Raji (cell line): ENCODE measurements around the gene CLNK.

ENCODE experiments used
- POLR2A ChIP-seq: IDR thresholded peaks from 2 replicates; pipeline ENCODE4 v1.6.1; 2011; ENCODE audit warnings: low read depth, low read length, control low read depth; ENCODE audit not compliant: insufficient read depth

The CLNK gene

DNA sequence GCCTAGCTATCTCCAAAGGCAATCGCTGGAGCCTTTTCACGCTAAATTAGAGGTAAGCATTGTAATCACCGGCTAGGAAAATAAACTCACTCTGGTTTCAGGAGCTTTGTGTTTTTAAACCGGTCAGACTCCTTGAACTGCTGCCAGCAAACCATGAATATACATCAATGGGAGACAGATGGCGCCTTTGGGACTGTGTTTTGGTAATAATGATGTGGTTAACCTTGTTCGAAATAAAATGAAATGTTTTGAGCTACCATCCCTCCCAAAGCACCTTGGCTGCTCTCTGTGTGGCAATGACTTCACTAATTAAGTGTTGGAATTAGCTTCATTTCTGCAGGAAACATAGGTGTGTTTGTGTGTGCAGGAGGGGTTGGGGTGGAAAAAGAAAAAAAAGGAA is 65.3 kb downstream of the CLNK start:
- TF ChIP-seq POLR2A, result no peak

DNA sequence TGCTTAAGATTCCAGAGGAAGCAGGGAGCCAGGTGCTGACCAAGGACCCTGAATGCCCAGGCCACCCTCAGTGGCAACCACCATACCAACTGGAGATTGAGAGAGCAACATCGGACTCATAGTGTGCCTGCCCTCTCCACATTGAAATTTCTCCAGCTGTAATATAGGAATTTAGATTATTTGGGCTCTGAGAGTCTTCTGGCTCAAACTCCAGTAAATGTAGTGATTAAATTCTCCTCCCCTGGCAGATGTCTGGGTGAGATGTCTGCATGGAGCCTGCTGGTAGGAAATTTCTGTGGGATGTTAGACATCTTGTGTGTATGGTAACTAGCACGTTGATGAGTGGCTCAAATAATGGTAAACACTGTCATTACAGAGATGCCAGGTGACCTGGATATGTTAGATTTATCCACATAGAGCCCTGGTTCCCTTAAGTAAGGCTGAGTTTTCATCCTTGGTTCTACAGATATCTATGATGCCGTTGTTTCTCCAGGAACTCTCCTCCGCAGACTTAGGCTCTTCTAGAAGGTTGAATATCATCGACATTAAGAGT is 70.6 kb downstream of the CLNK start:
- TF ChIP-seq POLR2A, result no peak

DNA sequence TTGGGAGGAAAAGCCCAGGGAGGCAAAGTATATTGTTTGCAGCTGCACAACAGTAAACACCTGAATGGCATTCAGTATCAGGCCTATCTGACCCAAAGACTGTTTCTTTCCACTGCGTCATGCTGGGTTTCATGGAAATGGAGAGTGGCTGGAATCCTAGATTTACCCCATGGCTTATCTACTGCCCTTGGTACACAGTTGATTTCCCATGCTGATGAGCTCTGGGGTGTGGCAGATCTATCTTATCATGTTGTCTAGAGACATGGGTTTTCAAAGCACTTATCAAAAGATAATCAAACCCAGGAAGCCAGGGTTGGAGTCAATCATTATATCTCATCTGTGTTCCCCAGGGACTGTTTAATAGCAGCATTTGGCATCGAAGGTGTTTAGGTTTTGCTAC is 72.1 kb downstream of the CLNK start:
- TF ChIP-seq POLR2A, result no peak

- TF ChIP-seq POLR2A, result no peak
Observed at GRCh38 chr4:10611673-10612072, 72.9 kb downstream of the CLNK start.

DNA sequence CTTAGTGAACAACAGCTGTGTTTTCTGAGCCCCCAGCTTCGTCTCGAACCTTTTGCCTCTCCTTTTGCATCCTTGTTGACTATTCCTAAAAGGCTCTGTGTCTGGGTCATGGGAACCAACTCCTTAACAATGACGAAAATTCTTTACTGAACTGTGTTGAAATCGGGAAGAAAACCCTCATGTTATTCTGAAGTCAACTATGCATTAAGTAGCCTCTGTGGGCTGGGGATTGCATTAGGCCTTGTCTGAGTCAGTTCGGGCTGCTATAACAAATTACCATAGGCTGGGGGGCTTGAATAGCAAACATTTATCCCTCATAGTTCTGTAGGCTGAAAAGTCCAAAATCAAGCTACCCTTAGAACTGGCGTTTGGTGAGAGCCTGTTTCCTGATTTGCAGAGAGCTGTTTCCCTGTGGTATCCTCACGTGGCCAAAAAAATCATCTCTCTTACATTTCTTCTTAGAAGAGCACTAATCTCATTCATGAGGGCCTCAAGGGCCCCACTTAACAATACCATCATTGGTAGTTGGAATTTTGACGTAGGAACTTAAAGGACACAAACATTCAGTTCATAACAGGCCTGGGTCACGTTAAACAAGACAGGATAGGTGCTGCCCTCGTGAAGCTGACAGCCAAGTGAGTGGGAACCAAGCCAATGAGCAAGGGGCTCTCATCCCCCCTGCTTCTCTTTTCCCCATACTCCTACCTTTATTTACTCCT is 75.9 kb downstream of the CLNK start:
- TF ChIP-seq POLR2A, result no peak

GRCh38 chr4:10607206-10607605 is 77.4 kb downstream of the CLNK start:
- no peak for TF ChIP-seq POLR2A

DNA sequence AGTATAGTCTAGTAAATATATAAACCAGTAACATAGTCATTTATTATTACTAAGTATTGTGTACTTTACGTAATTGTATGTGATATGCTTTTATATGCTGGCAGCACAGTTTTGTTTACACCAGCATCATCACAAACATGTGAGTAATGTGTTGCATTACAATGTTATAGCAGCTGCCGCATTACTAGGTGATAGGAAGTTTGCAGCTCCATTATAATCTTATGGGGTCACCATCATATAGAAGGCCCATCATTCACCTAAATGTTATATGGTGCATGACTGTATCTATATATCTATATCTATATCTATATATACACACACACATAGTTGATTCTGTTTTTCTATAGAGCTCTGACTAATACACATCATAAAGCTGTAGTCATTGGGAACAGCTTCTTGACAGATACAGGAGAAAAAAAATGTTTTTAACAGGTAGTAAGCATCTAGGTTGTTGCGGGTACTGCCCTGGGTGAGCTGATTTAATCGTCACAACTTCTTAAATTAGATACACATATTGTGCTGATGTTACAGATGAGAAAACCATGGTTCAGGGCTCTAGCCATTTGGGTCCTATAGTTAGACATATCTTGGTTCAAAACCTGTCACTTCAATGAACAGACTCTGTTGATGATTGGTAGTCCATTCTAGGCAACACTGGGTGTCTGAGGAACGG is 77.9 kb downstream of the CLNK start:
- no peak for TF ChIP-seq POLR2A

DNA sequence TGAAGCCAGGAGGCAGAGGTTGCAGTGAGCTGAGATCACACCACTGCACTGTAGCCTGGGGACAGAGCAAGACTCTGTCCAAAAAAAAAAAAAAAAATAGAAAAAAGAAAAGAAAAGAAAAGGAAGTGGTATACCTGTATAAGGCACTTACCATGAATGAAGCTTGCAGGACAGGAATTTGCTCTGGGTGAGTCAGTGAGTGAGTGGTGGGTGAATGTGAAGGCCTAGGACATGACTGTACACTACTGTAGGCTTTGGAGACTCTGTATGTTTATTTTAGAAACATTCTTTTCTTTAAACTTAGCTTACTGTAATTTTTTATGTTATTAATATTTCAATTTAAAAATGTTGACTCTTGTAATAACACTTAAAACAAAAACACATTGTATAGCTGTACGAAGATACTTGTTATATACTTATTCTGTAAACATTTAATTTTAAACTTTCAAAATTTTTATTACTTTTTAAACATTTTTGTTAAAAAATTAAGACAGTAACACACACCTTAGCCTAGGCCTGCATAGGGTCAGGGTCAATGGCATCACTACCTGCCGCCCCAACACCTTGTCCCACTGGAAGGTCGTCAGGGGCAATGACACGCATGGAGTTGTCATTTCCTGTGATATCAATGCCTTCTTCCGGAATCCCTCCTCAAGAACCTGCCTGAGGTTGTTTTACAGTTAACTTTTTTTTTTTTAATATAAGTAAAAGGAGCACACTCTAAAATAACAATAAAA is 78.7 kb downstream of the CLNK start:
- TF ChIP-seq POLR2A, result no peak

GRCh38 chr4:10605031-10605430 is 79.5 kb downstream of the CLNK start:
- no peak for TF ChIP-seq POLR2A

- TF ChIP-seq POLR2A, result no peak
Observed at GRCh38 chr4:10599574-10599973, 85.0 kb downstream of the CLNK start.

DNA sequence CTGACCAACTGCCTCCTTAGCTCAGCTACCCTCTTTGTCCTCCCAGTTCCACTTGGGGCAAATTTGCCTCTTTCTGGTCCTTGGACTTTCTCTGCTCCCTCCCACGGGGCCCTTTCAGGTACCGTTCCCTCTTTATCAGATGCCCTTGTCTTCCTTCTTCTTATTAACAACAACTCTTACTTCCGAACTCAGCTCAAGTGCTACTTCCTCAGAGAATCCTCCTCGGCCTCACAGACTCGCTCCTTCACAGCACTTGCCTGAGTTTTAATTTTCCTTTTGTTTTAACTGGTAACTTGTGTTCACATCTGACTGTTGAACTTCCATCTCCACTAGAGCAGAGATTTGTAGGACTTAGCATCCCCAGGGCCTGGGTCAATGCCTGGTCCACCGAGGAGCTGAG is 85.7 kb downstream of the CLNK start:
- no peak for TF ChIP-seq POLR2A

- no peak for TF ChIP-seq POLR2A
Observed at GRCh38 chr4:10596586-10597290, 87.8 kb downstream of the CLNK start.

GRCh38 chr4:10593130-10593529 is 91.4 kb downstream of the CLNK start:
- no peak for TF ChIP-seq POLR2A

GRCh38 chr4:10590896-10591295 is 93.7 kb downstream of the CLNK start:
- no peak for TF ChIP-seq POLR2A

GRCh38 chr4:10589799-10590198 is 94.8 kb downstream of the CLNK start:
- TF ChIP-seq POLR2A, result no peak
